Esophagus muscularis mucosa (tissue), 3 donors: Measurements from ENCODE around the gene SSBP2.

ENCODE experiments used
- POLR2A ChIP-seq: fragments of 450-650 bp; IDR thresholded peaks from one replicate; pipeline ENCODE4 v1.6.1; 2017; ENCODE audit warnings: antibody characterized with exemption, moderate library complexity, mild to moderate bottlenecking, low read depth
- POLR2AphosphoS5 ChIP-seq, 2 donors: sonication (generic); formaldehyde crosslinking; IDR thresholded peaks; one replicate each; pipeline ENCODE4 v1.6.1; 2017; ENCODE audit warnings: antibody characterized with exemption in 2 of 2
- TF ChIP-seq, protein P1 (sequence below), 3 experiments: fragments of 200-600 bp in 2 of 3; fragments of 450-650 bp in 1 of 3; sonication (generic) in 2 of 3; IDR thresholded peaks; one replicate each; pipeline ENCODE4 v1.5.1; 2017 to 2019; ENCODE audit warnings: antibody characterized with exemption in 3 of 3, mild to moderate bottlenecking in 2 of 3, moderate library complexity in 1 of 3

GRCh38 chr5:81405126-81405891 is 345.6 kb downstream of the SSBP2 start:
- TF ChIP-seq POLR2AphosphoS5 (IDR thresholded peaks at IDR 0.05) (no peak), POLR2A (no peak)
- TF ChIP-seq, protein P1, sequence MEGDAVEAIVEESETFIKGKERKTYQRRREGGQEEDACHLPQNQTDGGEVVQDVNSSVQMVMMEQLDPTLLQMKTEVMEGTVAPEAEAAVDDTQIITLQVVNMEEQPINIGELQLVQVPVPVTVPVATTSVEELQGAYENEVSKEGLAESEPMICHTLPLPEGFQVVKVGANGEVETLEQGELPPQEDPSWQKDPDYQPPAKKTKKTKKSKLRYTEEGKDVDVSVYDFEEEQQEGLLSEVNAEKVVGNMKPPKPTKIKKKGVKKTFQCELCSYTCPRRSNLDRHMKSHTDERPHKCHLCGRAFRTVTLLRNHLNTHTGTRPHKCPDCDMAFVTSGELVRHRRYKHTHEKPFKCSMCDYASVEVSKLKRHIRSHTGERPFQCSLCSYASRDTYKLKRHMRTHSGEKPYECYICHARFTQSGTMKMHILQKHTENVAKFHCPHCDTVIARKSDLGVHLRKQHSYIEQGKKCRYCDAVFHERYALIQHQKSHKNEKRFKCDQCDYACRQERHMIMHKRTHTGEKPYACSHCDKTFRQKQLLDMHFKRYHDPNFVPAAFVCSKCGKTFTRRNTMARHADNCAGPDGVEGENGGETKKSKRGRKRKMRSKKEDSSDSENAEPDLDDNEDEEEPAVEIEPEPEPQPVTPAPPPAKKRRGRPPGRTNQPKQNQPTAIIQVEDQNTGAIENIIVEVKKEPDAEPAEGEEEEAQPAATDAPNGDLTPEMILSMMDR (IDR thresholded peaks at IDR 0.05) = no peak
